Measurements from ENCODE around the gene PRR33. TPM values are rescaled to one million over a fixed set of nuclear protein-coding genes. Genes with fewer than 3 reads are reported as not detected.

PRR33 gene
- total RNA-seq, 1 donor from 2014 or later: not detected

- H3K27me3 ChIP-seq: no peaks in the 10 kb centered on the region
- H3K4me1 ChIP-seq: peaks cover 96% of the 10 kb centered on the region
- H3K9me3 ChIP-seq: no peaks in the 10 kb centered on the region
- DNase-seq (ENCODE audit: extremely low spot score in 2 of 2): no peak
- H3K27ac ChIP-seq: peak overlapping the region; percentile 96
- no peak for TF ChIP-seq CTCF (IDR thresholded peaks at IDR 0.05)
- no peak for TF ChIP-seq POLR2A (IDR thresholded peaks at IDR 0.05)
- no peak for TF ChIP-seq POLR2AphosphoS5 (IDR thresholded peaks at IDR 0.05; ENCODE audit: insufficient read depth in 1 of 2, low read depth in 1 of 2)
- peak overlapping the region; percentile 47 to 50 for H3K4me3 ChIP-seq
- intact Hi-C loops (cut with DNase I): no loop called here
- H3K36me3 ChIP-seq: no peaks in the 10 kb centered on the region
These were observed 23.5 kb downstream of the PRR33 start for GRCh38 chr11:1868056-1868635.

- no peak for DNase-seq (ENCODE audit: extremely low spot score in 2 of 2)
- no peaks in the 10 kb centered on the region for H3K27me3 ChIP-seq
- no peak overlapping the region for H3K4me3 ChIP-seq
- peaks cover 91% of the 10 kb centered on the region for H3K4me1 ChIP-seq
- H3K9me3 ChIP-seq: no peaks in the 10 kb centered on the region
- H3K36me3 ChIP-seq: no peaks in the 10 kb centered on the region
- H3K27ac ChIP-seq: peak overlapping the region; percentile 96
- intact Hi-C loops (cut with DNase I): no loop called here
- TF ChIP-seq POLR2AphosphoS5 (IDR thresholded peaks at IDR 0.05; ENCODE audit: insufficient read depth in 1 of 2, low read depth in 1 of 2) (no peak), POLR2A (IDR thresholded peaks at IDR 0.05) (no peak), CTCF (IDR thresholded peaks at IDR 0.05) (no peak)
These were observed 24.3 kb downstream of the PRR33 start for GRCh38 chr11:1867381-1867780.

- DNase-seq (ENCODE audit: extremely low spot score in 2 of 2): no peak
- no peaks in the 10 kb centered on the region for H3K9me3 ChIP-seq
- TF ChIP-seq POLR2A (IDR thresholded peaks at IDR 0.05): no peak
- H3K27me3 ChIP-seq: no peaks in the 10 kb centered on the region
- peaks cover 85% of the 10 kb centered on the region for H3K4me1 ChIP-seq
- intact Hi-C loops (cut with DNase I): no loop called here
- H3K36me3 ChIP-seq: no peaks in the 10 kb centered on the region
- peak overlapping the region; percentile 96 for H3K27ac ChIP-seq
- no peak overlapping the region for H3K4me3 ChIP-seq
These were observed 24.9 kb downstream of the PRR33 start for GRCh38 chr11:1866776-1867175.

- no peak for TF ChIP-seq POLR2AphosphoS5 (IDR thresholded peaks at IDR 0.05; ENCODE audit: insufficient read depth in 1 of 2, low read depth in 1 of 2)
- no peak for TF ChIP-seq POLR2A (IDR thresholded peaks at IDR 0.05)
- Histone ChIP-seq H3K4me1 (peaks cover 81% of the 10 kb centered on the region), H3K27ac (peak overlapping the region; percentile 96), H3K4me3 (no peak overlapping the region), H3K9me3 (no peaks in the 10 kb centered on the region), H3K36me3 (no peaks in the 10 kb centered on the region), H3K27me3 (no peaks in the 10 kb centered on the region)
- DNase-seq (ENCODE audit: extremely low spot score in 2 of 2): no peak
- intact Hi-C loops (cut with DNase I): no loop called here
These were observed 25.5 kb downstream of the PRR33 start for GRCh38 chr11:1866226-1866625.

- no peak for DNase-seq (ENCODE audit: extremely low spot score in 2 of 2)
- intact Hi-C loops (cut with DNase I): no loop called here
- TF ChIP-seq POLR2AphosphoS5 (IDR thresholded peaks at IDR 0.05; ENCODE audit: insufficient read depth in 1 of 2, low read depth in 1 of 2): no peak
- TF ChIP-seq POLR2A (IDR thresholded peaks at IDR 0.05): no peak
- no peak for TF ChIP-seq CTCF (IDR thresholded peaks at IDR 0.05)
- Histone ChIP-seq H3K27me3 (no peaks in the 10 kb centered on the region), H3K4me3 (peak overlapping the region; percentile 15 to 31), H3K9me3 (no peaks in the 10 kb centered on the region), H3K4me1 (peaks cover 69% of the 10 kb centered on the region), H3K27ac (peak overlapping the region; percentile 96), H3K36me3 (no peaks in the 10 kb centered on the region)
These were observed 26.6 kb downstream of the PRR33 start for GRCh38 chr11:1864831-1865665.

- Histone ChIP-seq H3K4me1 (peaks cover 61% of the 10 kb centered on the region), H3K9me3 (no peaks in the 10 kb centered on the region), H3K27me3 (no peaks in the 10 kb centered on the region), H3K27ac (peak overlapping the region; percentile 96), H3K36me3 (no peaks in the 10 kb centered on the region), H3K4me3 (peak overlapping the region; percentile 15 to 31)
- no peak for TF ChIP-seq POLR2AphosphoS5 (IDR thresholded peaks at IDR 0.05; ENCODE audit: insufficient read depth in 1 of 2, low read depth in 1 of 2)
- TF ChIP-seq CTCF (IDR thresholded peaks at IDR 0.05): no peak
- no peak for TF ChIP-seq POLR2A (IDR thresholded peaks at IDR 0.05)
- DNase-seq (ENCODE audit: extremely low spot score in 2 of 2): no peak
- intact Hi-C loops (cut with DNase I): no loop called here
These were observed 27.5 kb downstream of the PRR33 start for GRCh38 chr11:1864231-1864630.
